Myocyte (in vitro differentiated cells): ENCODE measurements around the gene MNT. TPM values are rescaled to one million over a fixed set of nuclear protein-coding genes. Genes with fewer than 3 reads are reported as not detected.
A peak's percentile ranks its signal among the peaks of the same experiment; 100 is the strongest.

Experiments
- DNase-seq: peaks from one replicate; pipeline ENCODE4 v3.0.0-alpha.2; 2012; ENCODE audit warnings: low read depth
- total RNA-seq: library from RNA; depleted of rRNA; stranded (reverse); fragments of >200 nt; gene quantifications from 2 replicates; pipeline ENCODE4 v1.2.3, GENCODE V29; 2014

The MNT gene
- total RNA-seq, 1 donor from 2014 or later: 8.5 TPM

DNA sequence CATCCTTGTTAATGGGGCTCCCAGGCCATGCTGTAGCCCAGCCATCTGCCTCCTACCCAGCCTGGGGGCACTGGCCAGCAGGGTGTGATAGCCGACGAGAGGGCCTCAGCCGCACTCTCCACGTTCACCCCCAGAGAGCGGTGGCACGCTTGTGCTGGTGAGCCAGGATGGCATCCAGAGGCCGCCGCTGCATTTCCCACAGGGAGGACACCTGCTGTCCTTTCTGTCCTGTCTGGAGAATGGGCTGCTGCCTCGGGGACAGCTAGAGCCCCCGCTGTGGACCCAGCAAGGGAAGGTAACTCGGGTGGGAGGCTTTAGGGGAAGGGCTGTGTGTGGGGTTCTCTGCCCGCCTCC is 36.1 kb downstream of the MNT start:
- no peak for DNase-seq

DNA sequence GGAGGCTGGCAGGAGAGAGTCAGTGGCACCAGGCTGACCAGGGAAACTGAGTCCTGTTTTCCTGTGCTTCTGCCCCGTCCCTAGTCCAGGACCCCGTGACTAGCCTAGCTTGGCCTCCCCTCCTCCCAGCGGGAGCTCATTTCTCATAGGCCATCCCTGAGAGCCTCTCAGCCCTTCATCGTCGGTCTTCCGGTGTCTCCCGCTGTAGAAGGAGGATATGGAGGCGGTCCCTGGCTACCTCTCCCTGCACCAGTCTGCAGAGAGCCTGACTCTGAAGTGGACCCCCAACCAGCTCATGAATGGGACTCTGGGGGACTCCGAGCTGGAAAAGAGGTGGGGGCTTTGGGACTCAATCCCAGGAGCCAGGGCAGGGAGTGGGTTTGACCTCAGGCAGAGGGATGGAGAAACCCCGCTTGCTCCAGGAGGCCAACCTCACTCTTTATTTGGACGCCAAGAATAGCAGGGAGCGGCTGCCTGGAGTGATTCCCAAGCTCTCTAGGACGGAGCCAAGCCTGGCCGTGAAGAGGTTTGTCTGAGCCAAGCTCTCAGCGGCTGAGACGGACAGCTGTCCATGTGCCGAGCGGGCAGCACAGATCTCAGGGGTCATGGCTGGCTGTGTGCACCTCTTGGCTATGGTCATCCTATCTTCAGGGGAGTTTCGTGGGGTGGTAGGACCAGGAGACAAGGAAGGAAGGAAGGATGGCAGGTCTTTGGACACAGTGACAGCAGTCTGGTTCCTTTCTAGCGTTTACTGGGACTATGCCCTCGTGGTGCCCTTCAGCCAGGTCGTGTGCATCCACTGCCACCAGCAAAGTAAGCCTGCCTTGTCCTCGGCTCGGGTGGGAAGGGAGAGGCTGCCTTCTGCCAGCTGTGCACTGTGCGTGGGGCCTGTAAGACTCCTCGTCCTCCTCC is 36.8 kb downstream of the MNT start:
- peak; percentile 80 for DNase-seq

DNA sequence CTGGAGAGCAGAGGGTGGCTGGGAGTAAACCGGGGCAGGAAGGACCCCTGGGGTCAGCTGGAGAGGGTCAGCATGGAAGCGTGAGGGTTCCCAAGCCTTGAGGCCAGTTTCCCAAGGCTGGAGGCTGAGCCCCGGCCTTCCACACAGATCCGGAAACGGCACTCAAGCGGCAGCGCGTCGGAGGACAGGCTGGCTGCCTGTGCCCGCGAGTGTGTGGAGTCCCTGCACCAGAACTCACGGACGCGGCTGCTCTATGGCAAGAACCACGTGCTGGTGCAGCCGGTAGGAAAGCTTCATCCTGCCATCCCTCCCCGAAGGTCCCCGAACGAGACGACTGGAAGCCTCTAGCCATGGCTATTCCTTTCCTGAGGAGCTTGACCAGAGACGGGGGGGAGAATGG is 37.5 kb downstream of the MNT start:
- DNase-seq: no peak

DNA sequence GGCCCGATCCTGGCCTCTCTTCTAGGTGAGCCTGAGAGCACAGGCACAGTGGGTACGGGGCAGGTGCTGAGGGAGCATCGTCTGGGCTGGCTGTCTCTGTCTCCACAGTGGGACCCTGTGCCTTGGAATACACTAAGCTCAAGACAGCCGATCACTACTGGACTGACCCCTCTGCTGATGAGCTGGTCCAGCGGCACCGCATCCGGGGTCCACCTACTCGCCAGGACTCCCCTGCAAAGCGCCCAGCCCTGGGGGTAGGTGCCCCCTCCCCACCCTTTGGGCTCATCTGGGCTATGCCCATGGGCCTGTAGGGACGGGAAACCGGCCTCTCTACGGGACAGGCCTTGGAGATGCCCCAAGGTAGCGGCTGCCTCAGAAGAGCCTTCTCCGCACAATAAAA is 38.0 kb downstream of the MNT start:
- DNase-seq: no peak

DNA sequence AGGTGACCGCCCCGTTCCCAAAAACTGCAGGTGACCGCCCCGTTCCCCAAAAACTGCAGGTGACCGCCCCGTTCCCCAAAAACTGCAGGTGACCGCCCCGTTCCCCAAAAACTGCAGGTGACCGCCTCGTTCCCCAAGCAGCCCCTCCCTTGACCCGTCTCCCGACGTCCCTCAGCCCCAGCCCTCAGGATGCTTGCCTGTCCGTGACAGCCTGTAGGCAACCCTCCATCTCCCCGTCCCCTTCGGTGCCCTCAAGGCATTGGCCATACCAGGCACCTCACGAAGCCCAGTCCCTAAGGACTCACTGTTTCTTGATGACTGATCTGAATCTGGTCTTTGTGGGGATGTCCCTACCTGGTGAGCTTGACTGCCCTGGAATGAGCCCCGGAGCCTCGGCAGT is 38.4 kb downstream of the MNT start:
- DNase-seq: no peak

DNA sequence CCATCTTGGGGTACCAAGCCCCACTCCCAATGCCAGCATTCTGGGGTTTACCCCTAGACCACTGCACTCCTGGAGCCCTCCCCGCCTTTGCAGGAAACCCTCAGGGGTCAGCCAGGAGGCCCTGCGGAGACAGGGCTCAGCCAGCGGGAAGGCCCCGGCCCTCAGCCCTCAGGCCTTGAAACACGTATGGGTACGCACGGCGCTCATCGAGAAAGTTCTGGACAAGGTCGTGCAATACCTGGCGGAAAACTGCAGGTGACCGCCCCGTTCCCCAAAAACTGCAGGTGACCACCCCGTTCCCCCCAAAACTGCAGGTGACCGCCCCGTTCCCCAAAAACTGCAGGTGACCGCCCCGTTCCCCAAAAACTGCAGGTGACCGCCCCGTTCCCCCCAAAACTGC is 38.8 kb downstream of the MNT start:
- no peak for DNase-seq

DNA sequence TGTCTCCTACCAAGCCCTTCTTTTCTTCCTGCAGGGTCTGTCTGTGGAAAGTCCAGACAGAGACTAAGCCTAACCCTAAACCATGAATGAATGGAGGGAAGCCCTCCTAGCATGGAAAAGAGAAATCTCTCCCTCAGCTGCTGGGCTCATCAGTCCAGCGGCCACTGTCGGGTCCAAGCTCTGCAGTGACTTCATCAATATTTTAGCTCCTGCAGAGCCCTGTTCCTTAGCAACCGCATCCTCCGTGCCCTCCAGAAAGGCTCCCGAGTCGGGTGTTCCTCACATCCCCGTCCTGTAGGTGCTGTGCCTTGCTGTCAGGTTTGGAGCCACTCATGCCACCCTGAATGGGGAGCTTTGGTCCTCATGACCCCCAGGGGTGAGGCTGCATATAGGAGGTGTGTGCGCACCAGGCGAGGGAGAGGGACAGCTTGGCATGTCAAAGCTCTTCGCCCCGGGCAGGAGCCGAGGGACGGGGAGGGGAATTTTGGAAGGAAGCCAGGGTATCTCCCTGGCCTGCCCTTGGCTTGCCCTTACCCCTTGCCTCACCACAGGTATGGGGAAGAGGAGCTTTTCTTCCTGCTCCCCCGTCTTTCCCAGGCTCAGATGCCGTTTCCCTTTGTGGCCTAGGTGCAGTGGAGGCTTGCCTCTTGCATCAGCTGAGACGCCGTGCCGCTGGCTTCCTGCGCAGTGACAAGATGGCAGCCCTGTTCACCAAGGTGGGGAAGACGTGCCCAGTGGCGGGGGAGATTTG is 39.7 kb downstream of the MNT start:
- DNase-seq: no peak

DNA sequence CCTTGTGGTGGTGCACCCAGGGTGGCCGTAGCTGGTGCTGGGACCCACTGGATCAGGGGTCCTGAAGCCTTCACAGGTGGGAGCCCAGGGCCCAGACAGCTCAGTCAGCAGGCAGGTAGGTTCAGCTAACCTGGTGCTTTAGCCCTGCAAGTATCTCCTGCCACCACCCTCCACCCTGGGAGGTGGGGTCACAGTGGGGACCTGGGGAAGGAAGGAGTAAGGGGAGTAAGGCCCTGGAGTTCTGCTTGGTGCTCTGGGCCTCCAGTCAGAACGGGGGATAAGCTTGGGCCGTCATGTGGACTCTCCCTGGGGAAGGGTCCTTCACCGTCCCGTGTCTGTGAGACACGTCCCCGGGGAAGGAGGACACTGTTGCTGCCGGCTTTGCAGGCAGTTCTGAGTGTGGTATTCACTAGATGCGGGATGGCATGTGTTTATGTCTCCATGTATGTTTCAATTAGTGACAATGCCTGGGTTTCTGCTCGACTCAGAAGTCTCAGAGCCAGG is 42.9 kb downstream of the MNT start:
- no peak for DNase-seq

DNA sequence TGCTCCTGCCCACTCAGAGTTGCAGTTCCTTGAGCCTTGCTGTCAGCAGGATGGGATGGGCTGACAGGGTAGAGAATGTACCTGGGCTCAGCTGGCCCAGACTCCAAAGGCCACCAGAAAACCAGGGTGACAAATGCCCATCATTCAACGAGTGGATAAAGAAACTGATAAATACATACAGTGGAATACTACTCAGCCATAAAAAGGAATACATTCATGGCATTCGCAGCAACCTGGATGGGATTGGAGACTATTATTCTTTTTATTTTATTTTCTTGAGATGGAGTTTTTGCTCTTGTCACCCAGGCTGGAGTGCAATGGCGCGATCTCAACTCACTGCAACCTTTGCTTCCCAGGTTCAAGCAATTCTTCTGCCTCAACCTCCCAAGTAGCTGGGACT is 43.6 kb downstream of the MNT start:
- DNase-seq: no peak

DNA sequence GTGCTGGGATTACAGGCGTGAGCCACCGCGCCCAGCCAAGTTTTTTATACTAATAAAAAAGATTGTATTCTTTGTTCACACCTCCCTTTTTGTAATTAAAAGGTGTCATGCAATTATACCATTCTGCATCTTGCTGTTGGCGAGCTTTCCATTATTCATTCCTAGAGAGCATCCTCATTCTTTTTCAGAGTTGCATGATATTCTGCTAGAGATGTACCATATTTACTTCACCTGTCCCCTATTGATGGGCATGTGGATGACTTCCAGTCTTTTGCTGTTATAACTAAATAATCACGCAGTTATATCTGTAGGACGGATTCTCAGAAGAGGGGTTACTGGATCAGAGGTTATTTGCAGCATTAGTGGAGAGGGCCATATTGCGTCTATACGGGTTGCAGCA is 46.5 kb downstream of the MNT start:
- DNase-seq: no peak

DNA sequence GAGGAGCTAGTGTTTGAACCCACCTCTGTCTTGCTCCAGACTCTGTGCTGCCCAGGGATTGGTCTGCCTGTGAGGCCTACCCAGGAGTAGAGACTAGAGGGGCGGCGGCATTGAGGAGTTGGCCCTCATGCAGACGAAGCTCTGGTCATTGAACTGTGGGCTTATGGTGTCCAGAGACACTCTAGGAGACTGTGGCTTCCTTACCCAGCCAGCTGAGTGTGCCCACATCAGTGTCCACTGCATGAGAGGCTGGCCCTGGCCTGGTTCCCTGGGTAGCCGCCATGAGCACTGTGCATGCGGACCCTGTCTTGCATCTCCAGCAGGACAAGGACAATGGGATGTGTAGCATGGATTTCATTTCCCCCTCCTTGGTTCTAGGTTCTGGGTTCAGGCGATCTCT is 49.6 kb downstream of the MNT start:
- DNase-seq: no peak

DNA sequence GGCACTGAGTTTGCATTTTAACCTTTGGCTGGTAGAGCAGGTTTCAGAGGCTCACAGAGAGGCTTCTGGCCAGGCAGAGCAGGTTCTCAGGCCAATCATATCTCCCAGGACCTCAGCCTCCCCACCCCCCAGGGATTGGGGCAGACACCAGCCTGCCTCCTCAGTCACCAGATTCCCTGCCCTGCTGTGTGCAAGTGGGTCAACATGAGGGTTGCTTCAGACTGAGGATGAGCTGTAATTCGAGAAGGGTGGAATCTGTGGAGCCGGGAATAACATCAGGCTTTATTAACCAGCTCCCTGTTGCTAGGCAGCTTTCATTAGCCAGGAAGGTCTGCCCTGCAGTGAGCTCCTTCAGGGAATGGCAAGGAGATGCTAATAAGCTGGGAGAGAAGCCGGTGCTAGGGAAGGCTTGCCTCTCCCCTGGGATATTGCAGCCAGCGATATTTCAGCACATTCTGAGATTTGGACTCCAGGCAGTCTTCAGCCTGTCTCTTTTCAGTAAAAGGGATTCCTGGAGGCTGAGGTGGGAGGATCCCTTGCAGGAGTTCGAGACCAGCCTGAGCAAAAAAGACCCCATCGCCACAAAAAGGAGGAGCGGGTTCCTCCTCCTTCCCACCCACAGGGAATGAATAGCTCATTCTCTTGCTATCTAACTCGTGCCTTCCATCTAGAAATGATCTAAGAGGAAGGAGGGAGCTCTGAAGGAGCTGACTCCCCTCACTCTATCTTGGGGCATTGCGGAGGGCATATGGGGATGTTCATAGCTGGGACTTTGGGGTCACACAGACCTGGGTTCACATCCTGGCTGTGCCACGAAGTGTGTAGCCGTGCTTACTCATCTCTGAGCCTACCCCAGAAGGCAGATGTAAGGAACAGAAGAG is 52.8 kb downstream of the MNT start:
- DNase-seq: peak; percentile 96

DNA sequence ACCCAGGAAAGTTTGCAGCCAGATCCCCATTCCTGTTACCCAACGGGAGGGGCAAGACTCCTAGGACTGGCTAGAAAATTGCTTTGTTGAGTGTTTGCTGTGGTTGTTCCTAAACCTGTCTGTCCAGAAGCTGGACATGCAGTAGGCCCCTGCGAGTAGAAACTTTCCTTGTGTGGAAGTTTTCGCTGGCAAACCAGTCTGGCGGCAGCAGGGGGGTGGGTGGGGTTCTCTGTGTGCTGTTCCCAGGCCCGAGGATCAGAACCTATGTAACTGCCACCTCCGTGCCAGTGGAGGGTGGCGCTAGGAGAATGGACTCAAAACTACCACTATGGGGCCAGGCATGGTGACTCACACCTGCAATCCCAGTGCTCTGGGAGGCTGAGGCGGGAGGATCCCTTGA is 54.4 kb downstream of the MNT start:
- no peak for DNase-seq

DNA sequence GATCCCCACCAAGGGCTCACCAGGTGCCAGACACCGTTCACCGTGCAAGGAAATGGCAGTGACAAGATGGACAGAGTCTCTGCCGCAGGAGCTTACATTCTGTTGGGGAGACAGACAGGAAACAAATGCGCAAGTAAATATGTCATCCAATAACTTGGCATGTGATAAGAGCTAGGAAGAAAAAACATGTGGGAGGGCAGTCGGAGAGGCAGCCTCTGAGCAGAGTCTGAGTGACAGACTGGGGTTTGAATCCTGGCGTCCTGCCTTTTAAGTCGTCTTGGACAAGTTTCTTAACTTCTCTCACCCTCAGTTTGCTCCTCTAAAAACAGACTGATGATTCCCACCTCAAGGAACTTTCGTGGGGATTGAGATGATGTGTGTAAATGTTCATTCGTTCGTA is 56.3 kb downstream of the MNT start:
- DNase-seq: no peak

DNA sequence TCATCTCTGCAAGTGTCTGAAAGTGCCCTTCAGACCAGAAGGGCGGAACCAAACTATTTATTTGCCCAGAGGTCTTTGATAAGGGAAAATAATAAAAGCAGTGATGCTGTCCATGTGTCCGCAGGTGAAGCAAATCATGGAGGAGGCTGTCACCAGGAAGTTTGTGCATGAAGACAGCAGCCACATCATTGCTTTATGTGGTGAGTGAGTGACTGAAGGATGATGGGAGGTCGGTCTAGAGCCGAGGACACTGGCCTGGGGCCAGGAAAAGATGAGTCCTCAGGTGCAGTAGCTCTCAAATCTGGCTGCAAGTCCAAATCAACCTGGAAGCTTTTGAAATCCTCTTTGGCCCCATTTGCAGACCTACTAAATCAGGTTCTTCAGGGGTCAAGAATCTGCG is 57.4 kb downstream of the MNT start:
- DNase-seq: no peak

DNA sequence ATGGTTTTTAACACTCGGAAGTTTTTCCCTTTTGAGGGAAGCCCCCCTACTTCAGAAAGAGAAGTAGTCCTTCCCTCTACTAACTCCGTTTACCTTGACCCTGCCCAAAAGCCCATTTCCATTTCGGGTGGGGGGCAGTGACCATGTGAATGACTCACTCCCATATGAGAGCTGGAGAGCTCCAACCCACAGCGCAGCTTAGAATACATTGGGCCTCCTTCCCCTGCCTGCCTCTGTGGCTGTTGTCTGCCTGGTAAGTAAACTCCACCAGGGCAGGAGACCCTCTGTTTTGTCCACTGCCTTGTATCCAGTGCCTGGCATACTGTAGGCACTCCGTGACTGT is 62.6 kb downstream of the MNT start:
- peak; percentile 32 for DNase-seq

DNA sequence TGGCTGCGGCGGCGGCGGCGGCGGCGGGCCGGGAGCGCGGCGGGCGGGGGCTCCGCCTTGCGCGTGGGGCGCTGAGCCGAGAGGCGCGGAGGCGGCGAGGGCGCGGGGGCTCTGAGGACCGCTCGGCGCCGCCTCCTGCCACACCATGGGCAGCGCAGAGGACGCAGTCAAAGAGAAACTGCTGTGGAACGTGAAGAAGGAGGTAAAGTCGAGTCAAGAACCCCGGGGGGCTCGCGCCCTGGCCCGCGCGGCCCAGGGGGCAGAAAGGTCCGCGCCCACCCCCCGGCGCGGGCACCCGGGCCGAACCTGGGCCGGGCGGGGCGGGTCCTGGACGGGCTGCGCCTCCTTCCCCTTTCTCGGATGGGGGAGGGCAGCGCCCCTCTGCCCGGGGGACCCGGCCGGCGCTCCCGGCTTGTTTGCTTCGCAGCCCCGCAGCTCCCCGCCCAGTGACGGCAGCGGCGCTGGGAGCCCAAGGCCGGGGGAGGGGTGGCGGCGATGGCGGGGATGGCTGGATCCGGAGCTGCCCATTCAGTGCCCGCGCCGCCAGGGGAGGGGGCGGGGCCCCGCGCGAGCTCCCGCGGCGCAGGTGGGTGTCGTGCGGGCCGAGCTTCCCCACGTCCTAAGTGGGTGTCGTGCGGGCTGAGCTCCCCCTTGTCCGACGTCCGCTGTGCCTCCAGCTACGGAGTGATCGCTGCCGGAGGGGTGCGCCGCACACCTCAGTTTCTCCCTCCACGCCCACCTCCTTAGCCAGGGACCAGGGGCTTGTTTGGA is 63.1 kb downstream of the MNT start:
- peak; percentile 64 for DNase-seq

DNA sequence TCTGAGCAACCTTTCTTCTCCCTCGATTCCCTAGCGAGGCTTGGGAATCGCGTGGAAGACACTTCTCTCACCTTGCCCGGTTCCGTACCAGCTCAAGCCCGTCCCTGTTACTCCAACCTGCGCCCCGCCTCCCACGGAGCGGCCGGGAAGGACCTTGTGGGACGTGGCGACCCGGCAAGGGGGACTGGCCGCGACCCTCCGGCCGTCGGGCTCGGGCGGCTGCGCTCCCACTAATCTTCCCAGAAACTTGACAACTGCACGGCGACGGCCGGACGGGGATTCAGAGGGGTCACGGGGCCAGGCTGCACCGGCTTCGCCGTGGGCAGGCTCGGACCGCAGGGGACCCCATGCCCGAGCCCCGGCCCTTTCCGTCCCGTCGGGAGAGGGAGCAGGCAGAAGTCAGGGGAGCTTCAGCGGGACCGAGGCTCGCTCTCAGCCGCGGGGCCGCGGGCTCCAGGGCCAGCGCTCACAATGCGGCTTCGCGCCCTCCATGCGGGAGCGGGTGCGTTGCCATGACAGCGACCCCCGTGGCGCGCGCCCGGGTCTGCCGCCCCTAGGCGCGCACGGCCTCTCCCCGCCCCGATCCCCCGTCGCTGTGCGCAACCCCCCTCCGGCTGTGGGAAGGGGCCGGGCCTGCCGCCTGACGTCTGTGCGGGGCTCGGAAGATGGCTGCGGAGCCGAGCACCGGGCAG is 63.9 kb downstream of the MNT start, which contains the start of gene SGSM2:
Gene SGSM2, plus strand, starts transcription at position 650 of the 692 bp plus-strand sequence. CDS start 188 bp downstream, outside the sequence.
- peak; percentile 63 for DNase-seq

DNA sequence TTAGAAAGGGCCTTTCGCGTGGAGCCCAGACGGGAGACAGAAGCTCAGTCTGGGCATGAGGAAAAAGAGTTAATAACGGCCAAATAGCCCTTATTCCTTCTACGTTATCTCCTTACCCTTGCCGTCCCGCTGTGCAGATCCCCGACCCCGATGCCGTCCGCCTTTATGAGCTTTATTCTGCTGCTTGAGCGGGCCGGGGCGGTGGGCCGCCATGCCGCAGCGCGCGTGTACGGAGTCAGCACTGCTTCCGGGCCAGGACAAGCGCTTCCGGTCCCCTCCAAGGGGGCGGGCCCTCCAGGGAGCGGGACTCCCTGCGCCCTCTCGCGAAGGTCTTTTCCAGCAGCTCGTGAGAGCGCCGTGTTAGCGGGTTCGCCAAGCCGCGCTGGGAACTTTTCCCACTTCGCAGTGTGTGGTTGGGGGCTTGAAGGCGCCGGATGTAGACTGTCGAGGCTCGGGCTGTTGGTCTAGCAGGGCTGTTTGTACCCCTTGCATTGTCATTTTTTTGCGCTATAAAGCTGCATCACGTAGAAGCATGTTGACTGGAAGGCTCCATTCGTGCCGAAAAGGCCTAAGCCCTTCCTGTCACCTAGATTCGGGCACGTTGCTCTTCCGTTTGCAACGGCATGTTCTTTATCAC is 64.5 kb downstream of the MNT start, which contains the start of gene TSR1:
Gene TSR1, minus strand, starts transcription at position 243 of the 637 bp plus-strand sequence. Its CDS starts 30 bp downstream, at position 213.
- peak; percentile 93 for DNase-seq
